Measurements from ENCODE around the gene C2orf66.

- TF ChIP-seq CTCF (IDR thresholded peaks at IDR 0.05; ENCODE audit: poor library complexity, severe bottlenecking) (no peak), POLR2AphosphoS5 (IDR thresholded peaks at IDR 0.05) (no peak), SMC3 (conservative IDR thresholded peaks at IDR 0.05; ENCODE audit: poor library complexity) (no peak), EP300 (conservative IDR thresholded peaks at IDR 0.05; ENCODE audit: poor library complexity, severe bottlenecking) (no peak), EZH2 (IDR thresholded peaks at IDR 0.05; ENCODE audit: borderline replicate concordance, insufficient read depth, low read length, poor library complexity, severe bottlenecking) (no peak)
These were observed 41.9 kb upstream of the C2orf66 start for GRCh38 chr2:196851088-196851487.

Measured in neural cell (in vitro differentiated cells).